Measurements from ENCODE around the gene CD180.

Gene CD180

GRCh38 chr5:67156976-67157583 is 39.5 kb downstream of the CD180 start:
- DNase-seq, result peak; percentile 61

- DNase-seq, result no peak
Observed at GRCh38 chr5:67154556-67155206, 41.9 kb downstream of the CD180 start.

GRCh38 chr5:67153292-67153691 is 43.3 kb downstream of the CD180 start:
- DNase-seq, result no peak

GRCh38 chr5:67152400-67152799 is 44.2 kb downstream of the CD180 start:
- no peak for DNase-seq

- DNase-seq, result no peak
Observed at GRCh38 chr5:67149951-67150523, 46.6 kb downstream of the CD180 start.

GRCh38 chr5:67149057-67149950 is 47.3 kb downstream of the CD180 start:
- DNase-seq, result no peak

- no peak for DNase-seq
Observed at GRCh38 chr5:67147760-67148159, 48.8 kb downstream of the CD180 start.

- no peak for DNase-seq
Observed at GRCh38 chr5:67146981-67147380, 49.6 kb downstream of the CD180 start.

- DNase-seq, result no peak
Observed at GRCh38 chr5:67146574-67146973, 50.0 kb downstream of the CD180 start.

GRCh38 chr5:67144183-67144639 is 52.4 kb downstream of the CD180 start:
- DNase-seq, result no peak

- no peak for DNase-seq
Observed at GRCh38 chr5:67143549-67143948, 53.0 kb downstream of the CD180 start.

GRCh38 chr5:67142816-67143215 is 53.8 kb downstream of the CD180 start:
- peak; percentile 38 for DNase-seq

GRCh38 chr5:67141644-67142043 is 55.0 kb downstream of the CD180 start:
- DNase-seq, result peak; percentile 82

- no peak for DNase-seq
Observed at GRCh38 chr5:67140413-67140812, 56.2 kb downstream of the CD180 start.

- no peak for DNase-seq
Observed at GRCh38 chr5:67139030-67139429, 57.6 kb downstream of the CD180 start.

GRCh38 chr5:67135381-67135984 is 61.1 kb downstream of the CD180 start:
- DNase-seq, result no peak

- DNase-seq, result no peak
Observed at GRCh38 chr5:67133776-67134175, 62.8 kb downstream of the CD180 start.

GRCh38 chr5:67133217-67133616 is 63.4 kb downstream of the CD180 start:
- no peak for DNase-seq

- DNase-seq, result no peak
Observed at GRCh38 chr5:67129768-67130167, 66.8 kb downstream of the CD180 start.

Data from NCI-H748 treated with DMSO at 0.1 percent for 48 hours (cell line).